Naive thymus-derived CD4-positive, alpha-beta T cell (primary cell): ENCODE measurements around the gene MLLT1. TPM values are rescaled to one million over a fixed set of nuclear protein-coding genes. Genes with fewer than 3 reads are reported as not detected.

Source experiments
- ATAC-seq: fragments of 150-1000 bp; cut with Tn5 transposase; 2 replicates; pipeline ENCODE4 v1.10.0; 2021; ENCODE audit warnings: mild to moderate bottlenecking, moderate library complexity
- CTCF ChIA-PET: fragments of 350-600 bp; sonication (Branson Sonifier 250); formaldehyde crosslinking; loops from one replicate; lab custom pipeline; 2021; ENCODE audit warnings: antibody characterized with exemption; lab: Charles Lee
- POLR2A ChIA-PET: fragments of 350-600 bp; sonication (Branson Sonifier 250); formaldehyde crosslinking; loops from one replicate; lab custom pipeline; 2021; ENCODE audit warnings: antibody characterized with exemption, inconsistent platforms; lab: Charles Lee
- DNase-seq, 9 donors: peaks; one replicate each; pipeline versions ENCODE4 v3.0.0 to v3.0.0-alpha.2; 2020 to 2022; ENCODE audit warnings: mixed read lengths in 1 of 9
- H3K27ac ChIP-seq: one replicate; pipeline ENCODE4 v1.7.0; 2013; ENCODE audit warnings: mild to moderate bottlenecking, low read depth, low read length, moderate library complexity
- H3K27me3 ChIP-seq, 2 donors: one replicate each; pipeline ENCODE4 v1.7.0; 2013; ENCODE audit warnings: low read length in 2 of 2, mild to moderate bottlenecking in 2 of 2, moderate library complexity in 2 of 2; ENCODE audit not compliant: control insufficient read depth in 2 of 2, insufficient read depth in 2 of 2
- H3K36me3 ChIP-seq, 3 experiments: 1 replicate in 2 of 3; 2 replicates in 1 of 3; pipeline ENCODE4 v1.7.0; 2013; ENCODE audit warnings: low read length in 3 of 3, mild to moderate bottlenecking in 3 of 3, moderate library complexity in 1 of 3; ENCODE audit not compliant: insufficient read depth in 3 of 3, control insufficient read depth in 2 of 3
- H3K4me1 ChIP-seq, 2 donors: one replicate each; pipeline ENCODE4 v1.7.0; 2013; ENCODE audit warnings: low read length in 2 of 2, mild to moderate bottlenecking in 2 of 2, moderate library complexity in 1 of 2; ENCODE audit not compliant: control insufficient read depth in 2 of 2, insufficient read depth in 2 of 2
- H3K4me3 ChIP-seq: 2 replicates; pipeline ENCODE4 v1.7.0; 2013; ENCODE audit warnings: mild to moderate bottlenecking, low read length
- H3K9me3 ChIP-seq, 3 experiments: 1 replicate in 2 of 3; 2 replicates in 1 of 3; pipeline ENCODE4 v1.7.0; 2013; ENCODE audit warnings: low read length in 3 of 3; ENCODE audit not compliant: control insufficient read depth in 2 of 3
- H3K27ac Mint-ChIP-seq, 9 donors: one replicate each; pipeline ENCODE4 v1.8.0; 2020 to 2022; ENCODE audit warnings: mixed read lengths in 9 of 9, mild to moderate bottlenecking in 8 of 9, moderate library complexity in 5 of 9, inconsistent platforms in 2 of 9
- H3K27me3 Mint-ChIP-seq, 5 donors: one replicate each; pipeline ENCODE4 v1.8.0; 2021 to 2022; ENCODE audit warnings: mixed read lengths in 5 of 5, mild to moderate bottlenecking in 1 of 5
- H3K36me3 Mint-ChIP-seq, 5 donors: one replicate each; pipeline ENCODE4 v1.8.0; 2020 to 2022; ENCODE audit warnings: mixed read lengths in 5 of 5, mild to moderate bottlenecking in 3 of 5, inconsistent platforms in 1 of 5
- H3K4me1 Mint-ChIP-seq, 7 donors: one replicate each; pipeline ENCODE4 v1.8.0; 2020 to 2022; ENCODE audit warnings: mixed read lengths in 7 of 7, mild to moderate bottlenecking in 3 of 7, inconsistent platforms in 1 of 7
- H3K4me3 Mint-ChIP-seq, 10 donors: one replicate each; pipeline ENCODE4 v1.8.0; 2020 to 2022; ENCODE audit warnings: mild to moderate bottlenecking in 10 of 10, mixed read lengths in 10 of 10, moderate library complexity in 6 of 10, inconsistent platforms in 2 of 10
- H3K9me3 Mint-ChIP-seq, 11 donors: one replicate each; pipeline ENCODE4 v1.8.0; 2020 to 2022; ENCODE audit warnings: mixed read lengths in 11 of 11, mild to moderate bottlenecking in 4 of 11, inconsistent platforms in 1 of 11, moderate library complexity in 1 of 11
- intact Hi-C, 2 donors: fragments of 100-400 bp; cut with micrococcal nuclease; formaldehyde crosslinking; loops; one replicate each; pipeline ENCODE4 v1.15.1; 2023
- polyA plus RNA-seq, 2 donors: library from polyadenylated mRNA; unstranded; fragments of 300-500 nt; fragmentation: Illumina TruSeq; gene quantifications; one replicate each; pipeline ENCODE4 v1.2.3, GENCODE V29; 2021
- total RNA-seq, 6 experiments: library from RNA in 5 of 6; stranded (reverse) in 5 of 6; gene quantifications; 1 replicate in 5 of 6; 2 replicates in 1 of 6; pipeline ENCODE4 v1.2.3 and lab custom pipeline; 2021 to 2026

Gene MLLT1
- total and polyA plus RNA-seq, 7 experiments from 2014 or later = 0.57 to 47.5 (median 37.5) TPM

DNA sequence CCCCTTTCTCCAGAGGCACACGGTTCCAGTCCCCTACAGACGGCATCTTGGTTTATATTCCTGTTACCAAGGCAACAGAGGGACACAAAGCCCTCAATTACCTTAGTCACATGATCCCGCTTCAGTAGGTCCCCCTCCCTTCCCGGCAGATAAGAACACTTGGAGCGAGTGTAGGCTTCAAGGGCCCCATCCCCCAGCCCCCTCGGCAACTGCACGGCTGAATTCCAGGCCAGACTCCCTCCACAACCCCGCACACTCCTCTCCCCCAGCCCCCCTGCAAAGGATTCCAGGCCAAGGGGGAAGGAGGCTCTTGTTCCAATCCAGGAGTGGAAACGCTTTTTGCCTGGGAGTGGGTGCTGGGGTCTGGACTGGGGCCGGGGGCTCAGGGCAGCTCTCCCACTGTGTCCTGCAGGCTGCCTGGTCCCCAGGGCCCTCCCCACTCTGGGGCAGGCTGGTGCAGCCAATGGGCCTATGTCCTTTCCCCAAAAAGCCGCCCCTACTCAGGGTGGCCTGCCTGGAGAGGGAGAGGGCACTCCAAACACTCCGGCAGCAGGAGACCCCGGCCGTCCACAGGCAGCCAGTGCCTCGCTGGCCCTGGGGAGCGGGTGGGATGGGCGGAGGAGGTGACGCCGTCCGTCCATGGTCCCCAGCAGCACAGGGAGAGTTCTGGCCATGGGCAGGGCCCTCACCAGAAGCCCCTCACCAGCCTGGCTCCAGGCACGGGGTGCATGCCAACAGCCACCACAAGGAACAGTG lies 62.6 kb downstream of the MLLT1 start:
- peaks cover 0 to 3% (median 0%) of the 10 kb centered on the region in 11 donors for H3K9me3 Mint-ChIP-seq
- H3K27me3 ChIP-seq = no peaks in the 10 kb centered on the region
- CTCF ChIA-PET = interaction anchor here (0.8 to 2.3 kb wide), 2 partner anchors 13 to 18 kb away, joined by 3 to 14 read pairs; no protein-coding TSS in a partner anchor
- H3K4me3 Mint-ChIP-seq = no peak overlapping the region
- H3K27ac ChIP-seq = no peak overlapping the region
- peaks cover 0 to 62% (median 0%) of the 10 kb centered on the region in 3 experiments for H3K36me3 ChIP-seq
- H3K27ac Mint-ChIP-seq = no peak overlapping the region
- H3K27me3 Mint-ChIP-seq = no peaks in the 10 kb centered on the region
- H3K4me3 ChIP-seq = no peak overlapping the region
- DNase-seq (no peak), ATAC-seq (no peak)
- H3K4me1 ChIP-seq = no peaks in the 10 kb centered on the region
- intact Hi-C loops = no loop called here
- H3K36me3 Mint-ChIP-seq = peaks cover 0 to 3% (median 3%) of the 10 kb centered on the region in 5 donors
- peaks cover 0 to 4% (median 0%) of the 10 kb centered on the region in 7 donors for H3K4me1 Mint-ChIP-seq
- POLR2A ChIA-PET = no interaction called here
- no peaks in the 10 kb centered on the region for H3K9me3 ChIP-seq

DNA sequence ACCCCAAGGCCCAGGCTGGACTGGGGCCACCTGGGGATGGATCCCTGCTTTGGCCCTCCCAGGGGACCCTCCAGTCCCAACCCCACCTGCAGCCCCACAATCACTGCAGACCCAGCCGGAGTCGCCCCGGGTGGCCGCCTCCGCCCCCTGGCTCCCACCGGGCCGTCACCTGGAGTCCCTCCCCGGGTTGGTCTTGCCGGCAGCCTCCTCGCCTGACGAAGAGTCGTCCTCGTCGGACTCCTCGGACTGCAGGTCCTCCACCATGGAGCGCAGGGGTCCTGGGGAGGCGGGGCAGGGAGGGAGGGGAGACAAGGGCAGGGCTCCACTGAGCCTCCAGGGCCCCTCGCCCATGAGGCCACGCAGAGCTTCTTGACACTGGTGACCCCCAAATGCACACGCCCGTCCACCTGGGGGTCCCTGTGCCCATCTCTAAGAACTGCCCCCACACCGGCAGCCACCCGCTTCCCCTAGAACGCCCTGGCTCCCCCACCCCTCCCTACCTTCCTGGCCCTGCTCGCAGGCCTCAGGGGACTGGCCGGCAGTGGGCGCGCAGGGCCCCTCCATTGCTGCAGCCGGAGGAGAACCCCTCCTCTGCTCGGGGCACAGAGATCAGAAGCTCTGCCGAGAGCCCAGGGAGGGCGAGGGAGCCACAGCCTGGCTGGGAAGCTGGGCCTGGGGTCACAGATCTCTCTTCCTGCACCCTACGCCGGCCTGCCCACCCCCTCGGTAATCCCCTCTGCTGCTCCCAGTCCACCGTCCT lies 63.4 kb downstream of the MLLT1 start:
- CTCF ChIA-PET = no interaction called here
- ATAC-seq = no peak

DNA sequence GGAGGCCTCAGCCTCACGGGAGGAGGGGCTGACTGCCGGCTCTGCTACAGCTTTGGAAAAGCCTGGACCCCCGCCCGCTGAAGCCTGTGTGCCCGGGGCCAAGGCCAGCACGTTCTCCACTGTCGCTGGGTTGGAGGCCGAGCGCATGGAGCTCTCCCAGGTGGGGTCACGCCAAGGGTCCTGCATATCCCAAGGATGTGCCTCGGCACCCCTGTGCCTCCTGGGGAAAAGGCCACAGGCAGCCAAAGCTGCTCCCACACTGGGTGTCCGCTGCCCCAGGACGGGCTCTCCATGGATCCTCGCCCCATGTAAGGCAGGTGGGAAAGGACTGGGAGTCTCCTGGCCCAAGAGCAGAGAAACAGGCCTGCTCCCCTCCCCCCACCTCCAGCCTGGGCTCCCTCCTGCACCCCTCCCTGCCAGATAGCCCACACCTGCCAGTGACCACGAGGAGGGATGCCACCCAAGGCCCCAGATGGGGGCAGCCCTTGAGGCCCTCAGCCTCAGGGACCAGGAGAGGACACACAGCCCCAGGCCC lies 64.0 kb downstream of the MLLT1 start:
- H3K9me3 ChIP-seq = no peaks in the 10 kb centered on the region
- Mint-ChIP-seq H3K36me3 (peaks cover 0 to 6% (median 3%) of the 10 kb centered on the region in 5 donors), H3K9me3 (peaks cover 0 to 3% (median 0%) of the 10 kb centered on the region in 11 donors), H3K4me1 (peaks cover 0 to 4% (median 0%) of the 10 kb centered on the region in 7 donors), H3K27ac (no peak overlapping the region), H3K4me3 (no peak overlapping the region), H3K27me3 (no peaks in the 10 kb centered on the region)
- DNase-seq (no peak), ATAC-seq (no peak)
- ChIA-PET CTCF (no interaction called here), POLR2A (no interaction called here)
- peaks cover 0 to 54% (median 0%) of the 10 kb centered on the region in 3 experiments for H3K36me3 ChIP-seq
- intact Hi-C loops = no loop called here
- no peak overlapping the region for H3K27ac ChIP-seq
- H3K4me1 ChIP-seq = no peaks in the 10 kb centered on the region
- no peak overlapping the region for H3K4me3 ChIP-seq
- H3K27me3 ChIP-seq = no peaks in the 10 kb centered on the region

More for the DNA sequence above, 63.4 kb downstream of the MLLT1 start:
- Mint-ChIP-seq H3K27ac (no peak overlapping the region), H3K9me3 (peaks cover 0 to 3% (median 0%) of the 10 kb centered on the region in 11 donors), H3K36me3 (peaks cover 0 to 6% (median 3%) of the 10 kb centered on the region in 5 donors), H3K4me3 (no peak overlapping the region), H3K27me3 (no peaks in the 10 kb centered on the region), H3K4me1 (peaks cover 0 to 4% (median 0%) of the 10 kb centered on the region in 7 donors)
- POLR2A ChIA-PET = no interaction called here
- Histone ChIP-seq H3K36me3 (peaks cover 0 to 59% (median 0%) of the 10 kb centered on the region in 3 experiments), H3K27ac (no peak overlapping the region), H3K4me3 (no peak overlapping the region), H3K4me1 (no peaks in the 10 kb centered on the region), H3K9me3 (no peaks in the 10 kb centered on the region), H3K27me3 (no peaks in the 10 kb centered on the region)
- DNase-seq = no peak
- intact Hi-C loops = no loop called here

DNA sequence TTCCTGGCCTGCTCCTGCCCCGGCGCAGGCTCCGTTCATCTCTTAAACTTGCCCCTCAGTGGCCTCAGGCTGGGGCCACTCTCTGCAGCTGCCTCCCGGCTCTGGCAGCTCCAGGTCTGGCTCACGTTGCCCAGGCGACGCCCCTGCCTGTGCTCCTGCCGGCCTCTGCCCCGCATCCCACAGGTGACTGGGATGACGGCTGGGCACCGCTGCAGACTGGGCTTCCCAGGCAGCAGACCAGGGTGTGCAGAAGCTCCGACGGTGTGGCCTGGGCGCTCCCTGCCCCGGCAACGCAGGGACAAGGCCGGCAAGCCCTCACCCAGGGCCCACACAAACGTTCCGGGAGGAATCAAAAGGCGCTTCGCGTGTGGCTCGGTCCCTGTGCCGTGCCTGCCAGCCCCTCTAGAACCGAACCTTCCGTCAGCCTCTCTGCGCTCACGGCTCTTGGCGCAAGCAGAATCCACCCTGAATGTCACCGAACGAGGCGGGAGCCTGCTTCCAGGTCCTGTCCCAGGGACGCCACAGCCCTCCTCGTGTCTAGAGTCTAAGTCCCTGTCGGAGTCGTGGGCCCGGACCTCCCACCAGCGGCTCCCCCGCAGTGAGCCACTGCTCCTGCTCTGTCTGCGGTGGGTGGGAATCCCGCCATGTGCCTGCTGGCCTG lies 64.8 kb downstream of the MLLT1 start:
- Mint-ChIP-seq H3K9me3 (peaks cover 0 to 3% (median 0%) of the 10 kb centered on the region in 11 donors), H3K4me3 (no peak overlapping the region), H3K4me1 (peaks cover 0 to 4% (median 0%) of the 10 kb centered on the region in 7 donors), H3K36me3 (peaks cover 0 to 6% (median 3%) of the 10 kb centered on the region in 5 donors), H3K27me3 (no peaks in the 10 kb centered on the region), H3K27ac (no peak overlapping the region)
- ATAC-seq = no peak
- no peaks in the 10 kb centered on the region for H3K9me3 ChIP-seq
- POLR2A ChIA-PET = no interaction called here
- DNase-seq = no peak
- intact Hi-C loops = no loop called here
- H3K27ac ChIP-seq = no peak overlapping the region
- H3K4me3 ChIP-seq = no peak overlapping the region
- peaks cover 0 to 48% (median 0%) of the 10 kb centered on the region in 3 experiments for H3K36me3 ChIP-seq
- CTCF ChIA-PET = no interaction called here
- H3K4me1 ChIP-seq = no peaks in the 10 kb centered on the region
- no peaks in the 10 kb centered on the region for H3K27me3 ChIP-seq

DNA sequence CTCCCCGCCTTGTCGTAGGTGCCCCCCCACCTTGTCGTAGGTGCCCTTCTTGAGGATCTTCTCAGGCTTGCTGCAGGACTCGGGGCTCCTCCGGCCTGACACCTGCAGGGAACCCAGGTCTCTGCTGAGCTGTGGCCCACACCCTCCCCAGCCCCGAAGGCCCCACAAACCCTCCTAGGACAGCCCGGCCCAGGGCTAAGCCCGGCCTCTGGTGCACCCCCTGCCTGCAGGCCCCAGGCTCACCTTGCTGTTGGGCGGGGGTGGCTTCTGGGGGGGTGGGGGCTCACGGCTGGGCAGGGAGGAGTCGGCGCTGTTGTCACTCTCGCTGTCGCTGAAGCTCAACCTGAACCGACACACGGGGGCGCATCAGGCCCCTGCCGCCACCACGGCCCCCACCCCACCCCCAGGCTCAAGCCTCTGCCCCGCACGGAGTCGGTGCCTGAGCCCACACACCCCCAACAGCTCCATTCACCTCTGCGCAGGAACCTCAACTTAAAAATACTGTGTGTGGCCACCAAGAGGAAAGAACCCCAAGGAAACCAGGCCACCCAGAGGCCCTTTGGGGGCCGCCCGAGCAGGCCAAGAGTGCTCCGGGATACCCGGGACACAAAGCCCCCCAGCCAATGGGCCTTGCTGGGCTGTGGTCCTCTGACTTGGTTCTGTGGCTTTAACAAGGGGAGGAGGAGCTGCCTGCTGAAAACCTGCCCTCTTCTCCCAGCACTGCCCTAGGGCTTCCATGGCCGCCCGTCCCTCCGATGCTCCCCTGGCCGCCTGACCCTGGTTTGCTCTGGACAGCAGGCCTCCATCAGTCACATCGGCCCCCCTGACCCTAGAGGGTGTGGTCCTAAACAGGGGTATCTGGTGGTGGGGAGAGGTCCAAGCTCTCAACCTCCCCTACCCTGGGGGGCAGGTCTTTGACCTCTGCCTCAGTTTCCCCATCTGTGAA lies 65.8 kb downstream of the MLLT1 start:
- Histone ChIP-seq H3K9me3 (no peaks in the 10 kb centered on the region), H3K4me3 (no peak overlapping the region), H3K36me3 (peaks cover 0 to 41% (median 0%) of the 10 kb centered on the region in 3 experiments), H3K27ac (no peak overlapping the region), H3K4me1 (no peaks in the 10 kb centered on the region), H3K27me3 (no peaks in the 10 kb centered on the region)
- H3K4me3 Mint-ChIP-seq = no peak overlapping the region
- ChIA-PET CTCF (no interaction called here), POLR2A (no interaction called here)
- peaks cover 0 to 3% (median 0%) of the 10 kb centered on the region in 11 donors for H3K9me3 Mint-ChIP-seq
- intact Hi-C loops = no loop called here
- H3K4me1 Mint-ChIP-seq = peaks cover 0 to 4% (median 0%) of the 10 kb centered on the region in 7 donors
- ATAC-seq (no peak), DNase-seq (no peak)
- no peak overlapping the region for H3K27ac Mint-ChIP-seq
- no peaks in the 10 kb centered on the region for H3K27me3 Mint-ChIP-seq
- peaks cover 0 to 6% (median 3%) of the 10 kb centered on the region in 5 donors for H3K36me3 Mint-ChIP-seq
